Endodermal cell (in vitro differentiated cells): ENCODE measurements around the gene ANKFY1. TPM values are rescaled to one million over a fixed set of nuclear protein-coding genes. Genes with fewer than 3 reads are reported as not detected.

ENCODE experiments used
- DNase-seq: peaks from one replicate; pipeline ENCODE4 v3.0.0-alpha.2; 2017
- H3K27ac ChIP-seq: 2 replicates; pipeline ENCODE4 v1.5.1; 2013; ENCODE audit warnings: mild to moderate bottlenecking, low read depth, low read length, moderate library complexity
- H3K27me3 ChIP-seq: 2 replicates; pipeline ENCODE4 v1.6.1; 2013; ENCODE audit warnings: mild to moderate bottlenecking, low read length, moderate library complexity; ENCODE audit not compliant: insufficient read depth, control insufficient read depth, poor library complexity, severe bottlenecking
- H3K36me3 ChIP-seq: 2 replicates; pipeline ENCODE4 v1.7.0; 2013; ENCODE audit warnings: mild to moderate bottlenecking, low read length, moderate library complexity; ENCODE audit not compliant: control insufficient read depth, insufficient read depth
- H3K4me1 ChIP-seq: one replicate; pipeline ENCODE4 v1.7.0; 2013; ENCODE audit warnings: low read length; ENCODE audit not compliant: control insufficient read depth, insufficient read depth
- H3K4me3 ChIP-seq: 2 replicates; pipeline ENCODE4 v1.5.1; 2013; ENCODE audit warnings: mild to moderate bottlenecking, low read length, moderate library complexity
- H3K9ac ChIP-seq: 2 replicates; pipeline ENCODE4 v1.6.1; 2013; ENCODE audit warnings: mild to moderate bottlenecking, low read length, moderate library complexity; ENCODE audit not compliant: poor library complexity, severe bottlenecking; ENCODE audit errors: extremely low read depth
- H3K9me3 ChIP-seq: 2 replicates; pipeline ENCODE4 v1.6.1; 2013; ENCODE audit warnings: mild to moderate bottlenecking, low read length, moderate library complexity; ENCODE audit not compliant: control insufficient read depth
- H3K27ac Mint-ChIP-seq: 2 replicates; pipeline ENCODE4 v1.8.0; 2020; ENCODE audit warnings: mixed read lengths
- H3K27me3 Mint-ChIP-seq: 2 replicates; pipeline ENCODE4 v1.8.0; 2021; ENCODE audit warnings: mild to moderate bottlenecking, mixed read lengths; ENCODE audit not compliant: insufficient read depth
- H3K36me3 Mint-ChIP-seq: 2 replicates; pipeline ENCODE4 v1.8.0; 2020; ENCODE audit warnings: low read depth, mixed read lengths
- H3K4me1 Mint-ChIP-seq: 2 replicates; pipeline ENCODE4 v1.8.0; 2020; ENCODE audit warnings: mixed read lengths
- H3K4me3 Mint-ChIP-seq: 2 replicates; pipeline ENCODE4 v1.8.0; 2020; ENCODE audit warnings: mild to moderate bottlenecking, moderate library complexity, mixed read lengths
- H3K9me3 Mint-ChIP-seq: 2 replicates; pipeline ENCODE4 v1.8.0; 2020; ENCODE audit warnings: mild to moderate bottlenecking, mixed read lengths
- CTCF ChIP-seq: fragments of 200-600 bp; sonication (generic); conservative IDR thresholded peaks from 2 replicates; pipeline ENCODE4 v1.5.0; 2021; ENCODE audit warnings: antibody characterized with exemption, mild to moderate bottlenecking
- WGBS, 2 experiments: methylation state at CpG; one replicate each; pipeline versions ENCODE4 v1.1.5 to v1.1.7; 2013; ENCODE audit warnings: missing lambda C conversion rate in 2 of 2, mixed read lengths in 1 of 2; ENCODE audit not compliant: insufficient coverage in 1 of 2, insufficient read length in 1 of 2; 5-methylcytosine and 5-hydroxymethylcytosine counted together
- total RNA-seq, 2 donors: library from RNA; stranded (reverse); fragmentation: NEBNext Ultra II Directional in 1 of 2; extraction: Animal tissue kit (Norgen Biotek cat#: 25700) in 1 of 2; gene quantifications; 2 replicates in 1 of 2; 3 replicates in 1 of 2; pipeline ENCODE4 v1.2.1, GENCODE V29; 2021

Gene ANKFY1
- total RNA-seq, 2 donors from 2014 or later = 48.0 to 62.4 TPM

- no peak overlapping the region for H3K4me3 Mint-ChIP-seq
- peak; percentile 85 for DNase-seq
- Histone ChIP-seq H3K36me3 (peaks cover 23% of the 10 kb centered on the region), H3K27ac (peak overlapping the region; percentile 36), H3K27me3 (no peaks in the 10 kb centered on the region), H3K9ac (peak overlapping the region; percentile 9), H3K4me1 (peaks cover 2% of the 10 kb centered on the region), H3K4me3 (peak overlapping the region; percentile 57), H3K9me3 (no peaks in the 10 kb centered on the region)
- peaks cover 26% of the 10 kb centered on the region for H3K36me3 Mint-ChIP-seq
- WGBS, 2 experiments = 38 to 44% methylated on average over 2 of the region's 2 CpGs
- no peaks in the 10 kb centered on the region for H3K9me3 Mint-ChIP-seq
- peak overlapping the region; percentile 90 for H3K27ac Mint-ChIP-seq
- H3K27me3 Mint-ChIP-seq = no peaks in the 10 kb centered on the region
- TF ChIP-seq CTCF = no peak
- peaks cover 15% of the 10 kb centered on the region for H3K4me1 Mint-ChIP-seq
Measured at GRCh38 chr17:4124999-4125398, 138.8 kb downstream of the ANKFY1 start.

GRCh38 chr17:4120332-4120731 lies 143.4 kb downstream of the ANKFY1 start:
- H3K27me3 Mint-ChIP-seq = no peaks in the 10 kb centered on the region
- 65 to 73% methylated on average over 2 to 3 of the region's 3 CpGs for WGBS, 2 experiments
- peaks cover 14% of the 10 kb centered on the region for H3K4me1 Mint-ChIP-seq
- no peak for DNase-seq
- no peaks in the 10 kb centered on the region for H3K9me3 ChIP-seq
- H3K9ac ChIP-seq = no peak overlapping the region
- TF ChIP-seq CTCF = no peak
- H3K27ac ChIP-seq = no peak overlapping the region
- H3K4me1 ChIP-seq = peaks cover 2% of the 10 kb centered on the region
- H3K9me3 Mint-ChIP-seq = no peaks in the 10 kb centered on the region
- no peak overlapping the region for H3K4me3 Mint-ChIP-seq
- no peaks in the 10 kb centered on the region for H3K27me3 ChIP-seq
- H3K36me3 ChIP-seq = peaks cover 52% of the 10 kb centered on the region
- H3K36me3 Mint-ChIP-seq = peaks cover 37% of the 10 kb centered on the region
- no peak overlapping the region for H3K4me3 ChIP-seq
- no peak overlapping the region for H3K27ac Mint-ChIP-seq

GRCh38 chr17:4119299-4119698 lies 144.5 kb downstream of the ANKFY1 start:
- no peak overlapping the region for H3K27ac Mint-ChIP-seq
- Histone ChIP-seq H3K27ac (no peak overlapping the region), H3K4me3 (no peak overlapping the region), H3K4me1 (no peaks in the 10 kb centered on the region), H3K36me3 (peaks cover 60% of the 10 kb centered on the region), H3K9me3 (no peaks in the 10 kb centered on the region), H3K27me3 (no peaks in the 10 kb centered on the region), H3K9ac (no peak overlapping the region)
- H3K9me3 Mint-ChIP-seq = no peaks in the 10 kb centered on the region
- peaks cover 39% of the 10 kb centered on the region for H3K36me3 Mint-ChIP-seq
- TF ChIP-seq CTCF = no peak
- WGBS, 2 experiments = 71 to 100% methylated on average over 2 to 4 of the region's 4 CpGs
- no peak for DNase-seq
- H3K4me3 Mint-ChIP-seq = no peak overlapping the region
- H3K4me1 Mint-ChIP-seq = peaks cover 6% of the 10 kb centered on the region
- H3K27me3 Mint-ChIP-seq = no peaks in the 10 kb centered on the region
